HEK293 (cell line): ENCODE data around the gene SLC43A3.

ENCODE experiments used
- ATF2 ChIP-seq: fragments of 450-650 bp; formaldehyde crosslinking; IDR thresholded peaks from 2 replicates; pipeline ENCODE4 v1.5.1; 2016; ENCODE audit warnings: missing biosample characterization, missing genetic modification characterization, low read depth
- CTCF ChIP-seq: fragments of 450-650 bp; formaldehyde crosslinking; IDR thresholded peaks from 2 replicates; pipeline ENCODE4 v1.5.1; 2016; ENCODE audit warnings: missing biosample characterization, missing genetic modification characterization
- ZBTB21 ChIP-seq: fragments of 450-650 bp; formaldehyde crosslinking; IDR thresholded peaks from 2 replicates; pipeline ENCODE4 v1.5.1; 2017; ENCODE audit warnings: missing biosample characterization, missing genetic modification characterization
- ZBTB49 ChIP-seq: fragments of 450-650 bp; formaldehyde crosslinking; IDR thresholded peaks from 2 replicates; pipeline ENCODE4 v1.5.1; 2016; ENCODE audit warnings: missing biosample characterization, missing genetic modification characterization, low read depth
- ZNF274 ChIP-seq, 2 experiments: fragments of 200-500 bp in 1 of 2; fragments of 450-650 bp in 1 of 2; sonication (Bioruptor generic) in 1 of 2; formaldehyde crosslinking in 1 of 2; IDR thresholded peaks; 2 replicates each; pipeline versions ENCODE4 v1.5.1 to v1.6.1; 2014 to 2016; ENCODE audit warnings: borderline replicate concordance in 1 of 2, inconsistent platforms in 1 of 2, low read length in 1 of 2, missing biosample characterization in 1 of 2, missing genetic modification characterization in 1 of 2
- ZNF423 ChIP-seq: fragments of 450-650 bp; formaldehyde crosslinking; IDR thresholded peaks from 2 replicates; pipeline ENCODE4 v1.5.1; 2016; ENCODE audit warnings: missing biosample characterization, missing genetic modification characterization
- ZNF561 ChIP-seq: fragments of 450-650 bp; IDR thresholded peaks from 2 replicates; pipeline ENCODE4 v1.5.1; 2018; ENCODE audit warnings: missing biosample characterization, missing genetic modification characterization, borderline replicate concordance
- ZNF645 ChIP-seq: fragments of 450-650 bp; formaldehyde crosslinking; IDR thresholded peaks from 2 replicates; pipeline ENCODE4; 2016; ENCODE audit warnings: missing biosample characterization, missing genetic modification characterization
- ZNF76 ChIP-seq: fragments of 450-650 bp; formaldehyde crosslinking; IDR thresholded peaks from 2 replicates; pipeline ENCODE4; 2016; ENCODE audit warnings: low read depth, missing biosample characterization, missing genetic modification characterization, borderline replicate concordance
- ZSCAN5A ChIP-seq: fragments of 450-650 bp; formaldehyde crosslinking; IDR thresholded peaks from 2 replicates; pipeline ENCODE4 v1.5.1; 2016; ENCODE audit warnings: missing biosample characterization, missing genetic modification characterization

- TF ChIP-seq ATF2 (tag by site-specific recombination) = no peak
- TF ChIP-seq CTCF = no peak
- TF ChIP-seq ZSCAN5A (tag by site-specific recombination) = no peak
- no peak for TF ChIP-seq ZNF423 (tag by site-specific recombination)
- TF ChIP-seq ZBTB21 = no peak
- TF ChIP-seq ZNF274 (IDR thresholded peaks at IDR 0.05; ENCODE audit: low read length) = no peak
- TF ChIP-seq ZNF274 (tag by site-specific recombination; IDR thresholded peaks at IDR 0.05; ENCODE audit: borderline replicate concordance) = no peak
- TF ChIP-seq ZNF561 = no peak
- TF ChIP-seq ZNF645 (tag by site-specific recombination) = no peak
- TF ChIP-seq ZBTB49 (tag by site-specific recombination) = no peak
- no peak for TF ChIP-seq ZNF76 (tag by site-specific recombination)
Observed at GRCh38 chr11:57471496-57471895, 44.6 kb upstream of the SLC43A3 start.
